ELF-1 (cell line): Measurements from ENCODE around the gene RABL2B.
"Not testable (repeated sequence)": the region's sequence is repeated elsewhere in the genome, so short reads cannot be mapped to it uniquely, and the experiment has no call there.

Experiments
- DNase-seq: peaks from one replicate; pipeline ENCODE4 v3.0.0-alpha.2; 2016; ENCODE audit warnings: low read depth, low spot score

RABL2B gene

DNA sequence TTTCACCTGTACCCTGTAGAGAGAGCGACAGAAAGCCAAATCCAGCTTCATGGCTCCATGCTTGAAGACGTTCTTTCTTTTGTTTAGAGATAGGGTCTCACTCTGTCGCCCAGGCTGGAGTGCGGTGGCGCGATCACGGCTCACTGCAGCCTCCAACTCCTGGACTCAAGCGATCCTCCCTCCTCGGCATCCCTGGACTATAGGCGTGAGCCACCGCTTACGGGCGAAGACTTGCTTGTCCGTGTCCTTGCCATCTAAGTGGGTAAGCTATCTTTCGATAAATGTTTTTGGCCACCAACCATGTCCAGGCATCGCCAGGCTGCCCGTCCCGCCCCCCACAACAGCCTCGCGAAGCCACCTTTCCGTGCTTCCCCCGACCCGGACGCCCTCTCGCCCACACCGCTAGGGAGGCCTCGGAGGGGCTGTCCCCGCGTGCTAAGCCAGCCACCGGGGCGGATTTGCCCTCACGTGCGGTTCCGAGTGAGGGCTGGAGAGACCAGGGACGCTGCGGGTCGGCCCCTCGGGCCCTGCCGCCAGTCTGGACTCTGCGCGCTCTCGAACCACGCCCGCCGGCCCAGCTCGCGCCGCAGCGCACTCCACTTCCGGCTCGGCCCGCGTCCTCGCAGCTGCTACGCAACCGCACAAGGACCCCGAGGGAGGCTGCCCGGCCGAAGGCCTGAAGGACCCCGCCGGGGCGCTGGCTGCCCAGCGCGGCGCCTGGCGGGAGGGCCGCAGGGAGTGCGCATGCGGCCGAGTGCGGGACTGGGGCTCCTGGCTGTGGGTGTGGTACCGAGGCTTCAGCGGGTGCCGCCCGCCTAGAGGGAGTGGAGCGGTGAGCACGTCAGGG is at the start of gene RABL2B:
Gene RABL2B (minus strand): TSS at position 604 of the 847 bp plus-strand sequence. CDS start 1,342 bp downstream, outside the sequence.
- DNase-seq = peak; percentile 95

DNA sequence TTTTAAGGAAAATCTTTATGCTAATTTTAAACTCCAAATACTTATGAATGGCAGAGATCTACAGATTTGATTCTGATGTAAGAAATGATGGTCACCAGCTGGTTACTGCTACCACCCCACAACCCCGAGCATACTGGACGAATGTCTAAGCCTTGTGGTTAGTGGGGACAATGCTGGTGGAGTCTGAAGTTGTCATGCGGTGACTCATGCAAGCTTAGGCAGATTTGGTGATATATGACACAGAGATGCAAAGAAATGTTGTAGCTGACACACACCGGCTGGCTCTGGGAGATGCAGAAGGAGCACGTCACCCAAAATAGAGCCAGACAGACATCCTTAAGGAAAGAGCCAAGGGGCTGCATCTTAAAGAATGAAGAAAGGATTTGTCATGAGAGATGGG is 3.5 kb upstream of the RABL2B start:
- not testable (repeated sequence) for DNase-seq

DNA sequence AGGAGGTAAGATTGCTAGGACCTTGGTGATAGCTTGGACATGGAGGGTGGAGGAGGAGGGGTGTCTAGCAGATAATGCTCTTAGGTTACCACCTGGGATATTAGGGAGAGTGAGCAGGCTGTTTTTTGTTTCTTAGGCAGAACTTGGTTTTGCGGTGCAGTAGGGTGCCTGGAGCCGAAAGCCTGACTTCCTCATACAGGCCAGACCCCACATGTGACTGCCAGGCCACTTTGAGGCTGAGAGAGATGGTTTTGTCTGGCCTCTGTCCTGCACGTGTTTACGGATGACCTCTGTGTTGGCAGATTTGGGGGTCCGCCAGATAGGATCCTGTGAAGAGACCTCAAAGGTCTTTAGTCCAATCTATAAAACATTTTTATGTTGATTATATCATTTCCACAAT is 1.9 kb upstream of the RABL2B start:
- DNase-seq = not testable (repeated sequence)

DNA sequence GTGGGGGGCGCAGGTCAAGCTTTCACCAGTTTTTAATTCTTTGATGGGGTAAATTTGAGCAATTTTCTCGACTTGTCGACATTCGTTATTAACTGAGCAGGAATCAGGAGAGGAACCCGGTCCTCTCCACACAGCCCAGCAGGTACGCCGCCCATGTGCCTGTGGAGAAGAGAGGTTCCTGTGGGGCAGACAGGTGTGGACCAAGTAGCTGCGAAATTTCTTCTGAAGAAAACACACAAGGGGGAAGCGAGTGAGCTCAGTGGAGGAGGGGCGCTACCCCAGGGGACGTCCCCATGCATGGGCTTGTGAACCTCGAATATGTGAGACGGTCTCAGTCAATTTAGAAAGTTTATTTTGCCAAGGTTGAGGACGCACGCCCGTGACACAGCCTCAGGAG is 442 bp upstream of the RABL2B start:
- DNase-seq = not testable (repeated sequence)

DNA sequence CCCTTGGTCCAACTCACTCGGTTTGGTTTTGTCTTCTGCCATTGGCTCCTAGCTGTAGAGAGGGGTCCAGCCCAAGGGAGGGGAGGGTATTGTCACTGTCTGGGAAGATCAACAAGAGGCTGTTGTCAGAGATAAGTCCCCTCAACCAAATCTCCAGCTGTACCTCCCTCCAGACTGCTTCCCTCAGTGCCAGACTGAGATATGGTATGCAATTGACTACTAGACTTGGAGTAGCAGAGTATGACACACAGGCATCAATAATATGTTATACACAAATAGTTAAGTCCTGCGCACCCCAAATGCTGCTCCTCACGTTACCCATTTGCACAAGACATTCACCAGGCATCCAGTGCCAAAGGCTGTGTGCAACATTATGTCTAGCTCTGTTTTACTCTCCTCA is 1.2 kb downstream of the RABL2B start:
- DNase-seq = not testable (repeated sequence)

DNA sequence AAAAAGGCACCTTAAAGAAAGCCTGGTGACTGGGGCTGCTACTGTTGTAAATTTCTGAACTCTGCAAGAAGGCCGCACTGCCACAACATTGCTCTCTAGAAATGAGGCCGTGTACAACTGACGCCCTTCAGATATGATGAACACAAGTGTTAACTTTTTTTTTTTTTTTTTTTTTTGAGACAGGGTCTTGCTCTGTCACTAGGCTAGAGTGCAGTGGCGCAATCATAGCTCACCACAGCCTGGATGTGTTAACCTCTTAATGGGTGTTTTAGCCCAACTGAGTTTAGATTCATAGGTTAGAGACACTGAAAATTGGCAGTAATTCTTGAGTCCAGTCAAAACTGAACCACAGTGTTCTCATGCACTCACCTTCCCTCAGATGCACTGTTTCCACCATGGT is 3.2 kb downstream of the RABL2B start:
- DNase-seq = not testable (repeated sequence)

DNA sequence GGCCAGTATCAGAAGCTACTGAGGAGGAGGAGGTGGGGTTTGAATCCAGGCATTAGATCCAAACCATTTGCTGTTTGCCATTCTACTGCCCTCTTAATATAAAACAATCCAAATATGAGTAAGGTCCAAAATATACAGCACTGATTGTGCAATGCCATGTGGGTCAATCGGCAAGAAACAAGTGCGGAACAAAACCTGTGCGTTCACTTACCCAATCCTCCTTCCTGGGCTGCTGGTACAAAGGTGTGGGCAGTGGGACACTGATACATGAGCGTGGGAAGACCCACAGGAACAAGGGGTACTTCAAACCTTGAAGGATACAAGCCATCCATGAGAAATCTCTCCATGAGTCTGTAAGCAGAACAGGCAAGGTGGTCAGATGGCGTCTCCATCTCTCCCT is 5.8 kb downstream of the RABL2B start:
- not testable (repeated sequence) for DNase-seq

DNA sequence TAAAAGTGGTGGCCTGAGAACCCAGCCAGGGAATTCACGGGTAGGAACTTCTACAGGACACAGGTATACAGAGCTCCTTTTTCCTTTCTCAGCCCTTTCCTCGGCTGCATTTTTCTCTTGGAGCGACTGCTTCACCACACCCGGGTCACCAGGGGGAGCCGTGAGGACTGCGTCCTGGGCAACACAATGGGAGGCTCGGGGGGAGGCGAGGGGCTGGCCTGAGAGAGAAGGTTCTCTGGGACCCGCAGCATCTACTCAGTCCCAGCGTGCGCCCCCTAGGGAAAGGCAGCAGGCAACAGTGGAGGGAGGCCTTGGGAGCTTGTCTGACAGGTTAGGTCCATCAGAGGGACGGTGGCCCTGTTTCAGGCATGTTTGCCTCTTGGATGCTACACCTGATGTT is 8.3 kb downstream of the RABL2B start:
- peak; percentile 95 for DNase-seq

DNA sequence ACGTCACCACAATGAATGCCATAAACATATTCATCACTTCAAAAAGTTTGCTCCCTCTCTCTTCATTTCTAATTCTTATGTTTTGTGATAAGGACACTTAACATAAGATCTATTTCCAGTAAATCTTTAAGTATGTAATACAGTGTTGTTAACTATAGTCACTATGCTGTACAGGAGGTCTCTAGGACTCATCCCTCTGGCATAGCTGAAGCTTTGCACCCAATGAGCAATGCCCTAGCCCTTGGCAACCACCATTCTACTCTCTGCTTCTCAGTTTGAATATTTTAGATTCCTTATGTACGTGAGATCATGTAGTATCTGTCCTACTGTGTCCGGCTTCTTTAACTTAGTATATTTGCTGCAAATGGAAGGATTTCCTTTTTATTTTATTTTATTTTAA is 19.1 kb downstream of the RABL2B start:
- not testable (repeated sequence) for DNase-seq

DNA sequence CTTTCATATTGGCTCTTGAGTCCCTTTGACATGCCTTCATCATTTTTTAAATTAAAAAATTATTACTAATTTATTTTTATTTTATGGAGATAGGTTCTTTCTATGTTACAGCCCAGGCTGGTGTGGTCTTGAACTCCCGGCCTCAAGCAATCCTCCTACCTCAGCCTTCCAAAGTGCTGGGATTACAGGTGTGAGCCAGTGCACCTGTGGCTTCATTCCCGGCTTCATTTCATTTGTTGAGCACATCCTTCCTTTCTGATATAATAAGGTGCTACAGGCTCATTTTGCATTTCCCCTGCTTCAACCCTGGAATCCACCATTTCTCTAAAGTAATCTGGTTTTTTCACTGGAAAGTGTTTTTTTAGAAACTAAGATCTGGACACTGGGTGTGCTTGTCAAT is 21.6 kb downstream of the RABL2B start:
- DNase-seq = not testable (repeated sequence)

DNA sequence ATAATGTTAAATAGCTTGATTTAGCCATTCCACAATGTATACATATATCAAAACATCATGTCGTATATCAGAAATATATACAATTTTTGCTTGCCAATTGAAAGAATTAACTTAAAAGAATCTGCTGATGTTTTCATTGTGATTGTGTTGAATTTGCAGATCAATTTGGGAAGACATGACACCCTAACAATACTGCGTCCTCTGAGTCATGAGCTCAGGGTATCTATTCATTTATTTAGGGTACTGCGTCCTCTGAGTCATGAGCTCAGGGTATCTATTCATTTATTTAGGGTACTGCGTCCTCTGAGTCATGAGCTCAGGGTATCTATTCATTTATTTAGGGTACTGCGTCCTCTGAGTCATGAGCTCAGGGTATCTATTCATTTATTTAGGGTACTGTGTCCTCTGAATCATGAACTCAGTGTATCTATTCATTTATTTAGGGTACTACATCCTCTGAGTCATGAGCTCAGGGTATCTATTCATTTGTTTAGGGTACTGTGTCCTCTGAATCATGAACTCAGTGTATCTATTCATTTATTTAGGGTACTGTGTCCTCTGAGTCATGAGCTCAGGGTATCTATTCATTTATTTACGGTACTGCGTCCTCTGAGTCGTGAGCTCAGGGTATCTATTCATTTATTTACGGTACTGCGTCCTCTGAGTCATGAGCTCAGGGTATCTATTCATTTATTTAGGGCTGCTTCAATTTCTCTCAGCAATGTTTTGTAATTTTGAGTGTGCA is 23.7 kb downstream of the RABL2B start:
- not testable (repeated sequence) for DNase-seq

DNA sequence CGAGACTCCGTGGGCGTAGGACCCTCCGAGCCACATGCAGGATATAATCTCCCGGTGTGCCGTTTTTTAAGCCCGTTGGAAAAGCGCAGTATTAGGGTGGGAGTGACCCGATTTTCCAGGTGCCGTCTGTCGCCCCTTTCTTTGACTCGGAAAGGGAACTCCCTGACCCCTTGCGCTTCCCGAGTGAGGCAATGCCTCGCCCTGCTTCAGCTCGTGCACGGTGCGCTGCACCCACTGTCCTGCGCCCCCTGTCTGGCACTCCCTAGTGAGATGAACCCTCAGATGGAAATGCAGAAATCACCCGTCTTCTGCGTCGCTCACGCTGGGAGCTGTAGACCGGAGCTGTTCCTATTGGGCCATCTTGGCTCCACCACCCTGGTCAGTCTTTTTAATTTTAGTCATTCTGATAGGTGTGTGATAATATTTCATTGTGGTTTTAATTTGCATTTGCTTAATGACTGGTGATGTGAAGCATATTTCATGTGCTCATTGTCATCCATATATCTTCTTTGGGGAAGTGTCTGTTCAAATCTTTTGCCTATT is 26.4 kb downstream of the RABL2B start:
- peak; percentile 17 for DNase-seq

DNA sequence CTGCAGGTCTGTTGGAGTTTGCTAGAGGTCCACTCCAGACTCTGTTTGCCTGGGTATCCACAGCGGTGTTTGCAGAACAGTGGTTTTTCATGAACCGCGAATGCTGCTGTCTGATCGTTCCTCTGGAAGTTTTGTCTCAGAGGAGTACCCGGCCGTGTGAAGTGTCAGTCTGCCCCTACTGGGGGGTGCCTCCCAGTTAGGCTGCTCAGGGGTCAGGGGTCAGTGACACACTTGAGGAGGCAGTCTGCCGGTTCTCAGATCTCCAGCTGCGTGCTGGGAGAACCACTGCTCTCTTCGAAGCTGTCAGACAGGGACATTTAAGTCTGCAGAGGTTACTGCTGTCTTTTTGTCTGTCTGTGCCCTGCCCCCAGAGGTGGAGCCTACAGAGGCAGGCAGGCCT is 27.0 kb downstream of the RABL2B start:
- DNase-seq = not testable (repeated sequence)

DNA sequence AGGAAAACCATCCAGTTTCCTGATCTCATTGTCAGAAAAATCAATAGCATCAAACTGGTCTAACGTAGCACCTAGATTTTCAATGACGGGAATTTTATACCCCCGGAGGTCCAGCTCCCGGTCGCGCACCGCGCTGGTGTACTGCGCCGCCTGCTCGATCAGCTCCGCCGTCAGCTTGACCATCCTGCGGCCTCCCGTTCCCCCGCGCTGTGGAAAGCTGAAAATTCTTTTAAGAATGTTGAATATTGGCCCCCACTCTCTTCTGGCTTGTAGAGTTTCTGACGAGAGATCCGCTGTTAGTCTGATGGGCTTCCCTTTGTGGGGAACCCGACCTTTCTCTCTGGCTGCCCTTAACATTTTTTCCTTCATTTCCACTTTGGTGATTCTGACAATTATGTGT is 28.2 kb downstream of the RABL2B start:
- DNase-seq = not testable (repeated sequence)

DNA sequence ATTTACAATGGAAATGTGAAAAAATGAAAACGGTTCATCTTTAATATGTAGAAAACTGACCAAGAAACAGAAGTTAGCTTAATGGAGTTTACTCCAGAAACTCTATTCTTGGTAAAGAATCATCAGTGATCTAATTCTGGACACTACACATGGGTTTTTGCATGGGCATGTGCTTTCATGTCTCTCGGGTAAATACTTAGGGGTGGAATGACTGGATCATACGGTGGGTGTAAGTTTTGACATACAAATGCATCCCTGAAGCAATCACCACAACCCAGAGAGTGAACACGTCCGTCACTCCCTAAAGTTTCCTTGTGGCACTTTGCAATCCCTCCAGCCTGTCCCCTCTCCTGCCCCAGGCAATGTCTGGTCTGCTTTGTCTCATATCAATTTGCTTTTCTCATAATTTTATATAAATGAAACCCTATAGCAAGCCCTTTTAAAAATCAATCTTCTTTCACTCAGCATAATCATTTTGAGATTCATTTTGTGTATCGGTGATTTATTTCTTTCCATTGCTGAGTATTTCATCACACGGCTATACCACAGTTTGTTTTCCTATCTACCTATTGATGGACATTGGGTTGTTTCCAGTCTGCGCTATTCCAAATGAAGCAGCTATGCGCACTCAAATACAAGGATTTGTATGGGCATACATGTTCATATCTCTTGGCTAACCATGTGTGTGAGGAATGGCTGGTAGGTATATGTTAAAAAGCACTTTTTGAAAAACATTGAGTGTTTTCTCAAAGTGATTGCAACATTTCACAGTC is 33.9 kb downstream of the RABL2B start:
- not testable (repeated sequence) for DNase-seq

DNA sequence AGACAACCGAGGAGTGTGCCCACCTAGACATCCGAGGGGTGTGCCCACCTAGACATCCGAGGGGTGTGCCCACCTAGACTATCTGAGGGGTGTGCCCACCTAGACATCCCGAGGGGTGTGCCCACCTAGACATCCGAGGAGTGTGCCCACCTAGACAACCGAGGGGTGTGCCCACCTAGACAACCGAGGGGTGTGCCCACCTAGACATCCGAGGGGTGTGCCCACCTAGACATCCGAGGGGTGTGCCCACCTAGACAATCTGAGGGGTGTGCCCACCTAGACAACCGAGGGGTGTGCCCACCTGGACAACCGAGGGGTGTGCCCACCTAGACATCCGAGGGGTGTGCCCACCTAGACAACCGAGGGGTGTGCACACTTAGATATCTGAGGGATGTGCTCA is 34.8 kb downstream of the RABL2B start:
- not testable (repeated sequence) for DNase-seq

DNA sequence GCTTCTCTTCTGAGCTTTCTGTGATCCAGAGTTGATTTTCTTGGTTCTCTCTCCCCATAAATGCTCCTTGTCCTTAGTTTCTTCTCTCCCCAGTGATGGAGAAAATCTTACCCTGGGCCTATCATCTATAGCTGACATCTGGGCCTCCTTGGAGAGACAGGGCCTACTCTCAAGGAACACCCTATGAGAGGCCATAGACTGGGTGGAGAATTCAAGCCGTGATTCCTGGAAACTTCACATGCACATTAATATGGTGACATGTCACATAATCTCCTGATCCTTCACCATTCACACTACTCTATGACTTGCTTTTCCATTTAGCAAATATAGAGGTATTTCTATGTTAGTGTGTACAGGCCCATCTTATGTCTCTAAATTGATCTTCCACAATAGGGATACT is 35.9 kb downstream of the RABL2B start:
- DNase-seq = not testable (repeated sequence)

DNA sequence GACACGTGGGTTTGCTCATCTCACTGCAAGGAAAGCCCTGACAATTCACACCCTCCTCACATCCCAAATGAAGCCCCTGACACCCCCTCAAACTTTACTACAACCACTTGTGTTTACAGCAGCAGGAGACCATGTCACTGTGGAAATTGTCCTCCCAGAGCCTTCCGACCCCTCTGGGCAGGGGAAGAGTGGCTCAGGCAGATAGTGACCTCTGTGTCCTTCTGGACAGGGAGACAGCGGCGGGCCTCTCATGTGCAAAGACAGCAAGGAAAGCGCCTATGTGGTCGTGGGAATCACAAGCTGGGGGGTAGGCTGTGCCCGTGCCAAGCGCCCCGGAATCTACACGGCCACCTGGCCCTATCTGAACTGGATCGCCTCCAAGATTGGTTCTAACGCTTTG is 39.0 kb downstream of the RABL2B start:
- DNase-seq = not testable (repeated sequence)

DNA sequence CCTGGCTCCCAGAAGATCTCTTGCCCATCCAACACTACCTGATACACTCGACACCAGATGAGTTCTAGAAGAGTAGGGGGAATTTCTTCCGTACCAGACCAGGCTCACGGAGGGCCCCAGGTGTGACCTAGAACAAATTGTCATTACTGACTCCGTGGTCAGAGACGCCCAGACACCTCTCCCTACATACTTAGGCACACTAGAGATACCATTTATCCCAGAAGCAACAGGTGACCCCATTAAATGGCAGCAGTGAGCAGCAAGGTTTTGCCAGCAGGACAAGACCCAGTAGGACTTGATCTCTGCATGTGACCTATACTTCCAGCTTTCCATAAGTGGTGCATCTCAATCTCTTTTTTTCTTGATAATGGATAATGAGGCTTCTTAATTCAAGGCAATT is 42.7 kb downstream of the RABL2B start:
- not testable (repeated sequence) for DNase-seq

DNA sequence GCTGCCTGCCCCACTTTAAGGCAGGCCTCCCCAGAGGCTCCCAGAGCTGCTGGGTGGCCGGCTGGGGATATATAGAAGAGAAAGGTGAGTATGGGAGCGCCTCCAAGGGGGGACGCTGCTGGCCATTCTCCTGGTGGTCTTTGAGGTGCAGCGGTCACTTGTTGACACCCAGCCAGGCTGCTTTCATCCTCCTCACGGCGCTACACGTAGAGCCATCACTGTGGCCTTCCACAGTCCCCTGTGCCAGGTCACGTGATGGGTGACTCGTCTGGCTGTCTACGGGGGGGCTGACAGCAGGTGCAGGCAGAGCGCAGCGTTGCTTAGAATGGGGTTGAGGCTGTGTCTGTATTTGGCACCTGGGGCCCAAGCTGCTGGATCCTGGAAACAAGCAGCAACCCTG is 43.5 kb downstream of the RABL2B start:
- DNase-seq = no peak

DNA sequence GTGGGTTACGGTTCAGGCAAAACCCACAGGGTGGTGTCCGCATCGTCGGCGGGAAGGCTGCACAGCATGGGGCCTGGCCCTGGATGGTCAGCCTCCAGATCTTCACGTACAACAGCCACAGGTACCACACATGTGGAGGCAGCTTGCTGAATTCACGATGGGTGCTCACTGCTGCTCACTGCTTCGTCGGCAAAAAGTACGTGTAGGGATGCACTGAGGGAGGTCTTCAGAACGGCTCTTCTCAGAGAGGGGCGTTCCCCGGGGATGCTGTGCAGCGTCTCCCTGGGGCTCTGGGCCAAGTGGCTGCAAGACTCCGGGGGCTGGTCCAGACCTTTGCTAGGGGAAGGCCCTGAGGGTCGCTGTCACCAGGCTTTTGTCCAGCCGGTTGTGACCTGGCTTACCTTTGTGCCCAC is 44.2 kb downstream of the RABL2B start:
- DNase-seq = no peak
